K562 (cell line): Measurements from ENCODE around the gene FASN. TPM values are rescaled to one million over a fixed set of nuclear protein-coding genes. Genes with fewer than 3 reads are reported as not detected.

ENCODE experiments used
- ATAC-seq: fragments of 200-7000 bp; cut with Tn5 transposase; 3 replicates; pipeline ENCODE4 v1.9.1; 2020; ENCODE audit warnings: moderate library complexity
- BruUV-seq: library from RNA; stranded (reverse); fragments of 400-500 nt; replicated peaks from 2 replicates; lab custom pipeline; 2021; lab: Mats Ljungman, UMichigan
- CTCF ChIA-PET: fragments of 300-600 bp; formaldehyde crosslinking; extraction: SDS; loops from one replicate; lab custom pipeline; 2021; ENCODE audit warnings: low intra/inter-chr PET ratio; lab: Yijun Ruan, JAX
- POLR2A ChIA-PET: fragments of 300-600, 350-650 bp; sonication (Branson Sonifier 250); formaldehyde crosslinking; extraction: SDS; loops from one replicate; lab custom pipeline; 2021; ENCODE audit warnings: antibody characterized with exemption, inconsistent platforms; lab: Yijun Ruan, JAX
- DNase-seq, 4 experiments: peaks; one replicate each; pipeline versions ENCODE4 v3.0.0 to v3.0.0-alpha.2; 2011 to 2018; ENCODE audit warnings: low spot score in 3 of 4, mixed read lengths in 3 of 4; ENCODE audit errors: extremely low read depth in 1 of 4
- FAIRE-seq: peaks from 2 replicates; lab custom pipeline; 2011; peaks lifted over from hg19 to GRCh38; lab: Jason Lieb, UNC
- H2AFZ ChIP-seq: 2 replicates; pipeline ENCODE4 v1.6.0; 2011; ENCODE audit warnings: low read depth, low read length, control low read depth, inconsistent platforms
- H3K27ac ChIP-seq: fragments of 200-600 bp; 3 replicates; pipeline ENCODE4 v1.8.0; 2011; ENCODE audit warnings: low read depth, mild to moderate bottlenecking, control low read depth, inconsistent platforms, low read length, moderate library complexity, mixed read lengths; ENCODE audit errors: extremely low read depth
- H3K27me3 ChIP-seq, 2 experiments: fragments of 300-600 bp in 1 of 2; 2 replicates in 1 of 2; 3 replicates in 1 of 2; pipeline versions ENCODE4 v1.6.0 to v1.8.0; 2011; ENCODE audit warnings: inconsistent platforms in 2 of 2, low read length in 2 of 2, mild to moderate bottlenecking in 1 of 2, mixed read lengths in 1 of 2, moderate library complexity in 1 of 2; ENCODE audit not compliant: control insufficient read depth in 2 of 2, insufficient read depth in 2 of 2
- H3K36me3 ChIP-seq: fragments of 300-600 bp; 3 replicates; pipeline ENCODE4 v1.8.0; 2011; ENCODE audit warnings: mild to moderate bottlenecking, low read length, inconsistent platforms; ENCODE audit not compliant: control insufficient read depth, insufficient read depth
- H3K4me1 ChIP-seq, 2 experiments: fragments of 200-600 bp in 1 of 2; replicated peaks in 1 of 2; 2 replicates in 1 of 2; 3 replicates in 1 of 2; pipeline versions ENCODE4 v1.5.1 to v1.8.0; 2011; ENCODE audit warnings: inconsistent platforms in 2 of 2, low read length in 2 of 2, mild to moderate bottlenecking in 1 of 2, mixed read lengths in 1 of 2, moderate library complexity in 1 of 2; ENCODE audit not compliant: control insufficient read depth in 2 of 2, insufficient read depth in 2 of 2
- H3K4me2 ChIP-seq: 2 replicates; pipeline ENCODE4 v1.6.1; 2011; ENCODE audit warnings: low read length, control low read depth, inconsistent platforms, mixed read lengths; ENCODE audit not compliant: insufficient read depth
- H3K4me3 ChIP-seq: fragments of 200-600 bp; sonication (generic), shearing (Covaris generic); 2 replicates; pipeline ENCODE4 v1.5.1; 2016; ENCODE audit warnings: control low read depth, inconsistent platforms
- H3K79me2 ChIP-seq: fragments of 200-600 bp; 3 replicates; pipeline ENCODE4 v1.8.0; 2011; ENCODE audit warnings: low read length, inconsistent platforms; ENCODE audit not compliant: control insufficient read depth, insufficient read depth
- H3K9ac ChIP-seq, 2 experiments: 2 replicates each; pipeline versions ENCODE4 v1.6.0 to v1.6.1; 2011; ENCODE audit warnings: low read depth in 2 of 2, low read length in 2 of 2, control low read depth in 1 of 2, inconsistent platforms in 1 of 2, mild to moderate bottlenecking in 1 of 2, mixed read lengths in 1 of 2; ENCODE audit not compliant: insufficient read depth in 1 of 2
- H3K9me1 ChIP-seq: one replicate; pipeline ENCODE4 v1.6.0; 2011; ENCODE audit warnings: inconsistent platforms, mild to moderate bottlenecking, low read length, moderate library complexity; ENCODE audit not compliant: control insufficient read depth, insufficient read depth
- H3K9me3 ChIP-seq: replicated peaks from 2 replicates; pipeline ENCODE4 v1.5.1; 2011; ENCODE audit warnings: low read depth, low read length, inconsistent platforms; ENCODE audit not compliant: control insufficient read depth, insufficient read depth
- H4K20me1 ChIP-seq: replicated peaks from 2 replicates; pipeline ENCODE4 v1.6.1; 2011; ENCODE audit warnings: low read length, inconsistent platforms, mixed read lengths; ENCODE audit not compliant: control insufficient read depth, insufficient read depth
- ATF7 ChIP-seq: fragments of 450-650 bp; IDR thresholded peaks from 2 replicates; pipeline ENCODE4 v1.7.1; 2014; ENCODE audit warnings: mild to moderate bottlenecking, moderate library complexity
- CHCHD3 ChIP-seq: fragments of 250-450 bp; sonication (Bioruptor Pico); IDR thresholded peaks from 2 replicates; pipeline ENCODE4 v2.1.2; 2022; ENCODE audit warnings: mild to moderate bottlenecking
- CHD1 ChIP-seq: fragments of 200-600 bp; sonication (generic); IDR thresholded peaks from one replicate; pipeline ENCODE4 v1.6.1; 2012; ENCODE audit warnings: mild to moderate bottlenecking, moderate library complexity, low read length, inconsistent platforms
- GTF2B ChIP-seq: IDR thresholded peaks from 2 replicates; pipeline ENCODE4 v1.6.1; 2011; ENCODE audit not compliant: insufficient read length; ENCODE audit errors: extremely low read depth
- MED1 ChIP-seq: sonication (generic); formaldehyde crosslinking; IDR thresholded peaks from 2 replicates; pipeline ENCODE4 v1.8.1; 2023; ENCODE audit warnings: missing genetic modification reagents, borderline replicate concordance
- MITF ChIP-seq: IDR thresholded peaks from 2 replicates; pipeline ENCODE4 v1.6.1; 2014; ENCODE audit warnings: antibody characterized with exemption
- SREBF1 ChIP-seq: fragments of 150-350 bp; IDR thresholded peaks from 2 replicates; pipeline ENCODE4 v1.6.1; 2014; ENCODE audit warnings: antibody characterized with exemption, low read depth, low read length, borderline replicate concordance
- TCF15 ChIP-seq: fragments of 250-450 bp; sonication (Bioruptor Pico); IDR thresholded peaks from 2 replicates; pipeline ENCODE4 v1.8.0; 2022; ENCODE audit warnings: moderate library complexity, mild to moderate bottlenecking, inconsistent platforms
- ZNF253 ChIP-seq: fragments of 250-450 bp; sonication (Bioruptor Pico); conservative IDR thresholded peaks from 2 replicates; pipeline ENCODE4 v1.6.1; 2021; ENCODE audit warnings: mild to moderate bottlenecking
- ZNF347 ChIP-seq: fragments of 450-650 bp; formaldehyde crosslinking; IDR thresholded peaks from 2 replicates; pipeline ENCODE4 v1.4.0; 2020; ENCODE audit warnings: low read depth, mild to moderate bottlenecking, moderate library complexity
- WGBS: fragments of 100-300 bp; shearing (Covaris generic); methylation state at CpG from one replicate; pipeline ENCODE4 v1.1.6; 2016; ENCODE audit warnings: low coverage, mixed read lengths; ENCODE audit not compliant: insufficient coverage; ENCODE audit errors: missing lambda C conversion rate; 5-methylcytosine and 5-hydroxymethylcytosine counted together
- in situ Hi-C: fragments of 300-500 bp; cut with MboI; formaldehyde crosslinking; loops from 4 replicates; pipeline ENCODE4 v1.15.0; 2018; ENCODE audit warnings: inconsistent platforms, mixed read lengths
- intact Hi-C: fragments of 100-400 bp; cut with micrococcal nuclease; formaldehyde crosslinking; loops from 2 replicates; pipeline ENCODE4 v1.14.2; 2022
- polyA plus RNA-seq, 8 experiments: library from polyadenylated mRNA; depleted of rRNA in 4 of 8; stranded (reverse) in 5 of 8; unstranded in 3 of 8; fragments of >200 nt; fragmentation: Nextera tagmentation in 2 of 8; fragmentation: Illumina TruSeq in 1 of 8; extraction: Ambion mirVana in 2 of 8; extraction: Trizol in 1 of 8; gene quantifications; 2 replicates each; pipeline versions ENCODE4 v1.2.1 to v1.2.3, GENCODE V29; 2011 to 2014; ENCODE audit warnings: inconsistent platforms in 1 of 8, missing spikeins in 1 of 8
- total RNA-seq, 7 experiments: library from RNA; depleted of rRNA in 6 of 7; stranded (reverse); fragments of >200 nt in 6 of 7; fragmentation: Illumina TruSeq in 2 of 7; extraction: Trizol in 2 of 7; gene quantifications; 2 replicates each; pipeline versions ENCODE4 v1.2.1 to v1.2.3, GENCODE V29; 2011 to 2021; ENCODE audit warnings: low replicate concordance in 1 of 7

Gene FASN
- total and polyA plus RNA-seq, 9 of the 15 experiments (the other 6 are each of a cell fraction or from before 2014, with no cell fraction given): 0.15 to 663 (median 49.9) TPM

GRCh38 chr17:82112181-82112913 lies 14.3 kb upstream of the FASN start:
- in situ Hi-C loops: no loop called here
- BruUV-seq: no TSS peak
- ChIA-PET POLR2A (interaction anchor here (0.6 to 1.9 kb wide), 10 partner anchors 8 to 273 kb away, joined by 3 to 5 read pairs (median 4); partner anchors contain the start of gene FASN), CTCF (no interaction called here)
- Histone ChIP-seq H3K27ac (no peak overlapping the region), H3K9me1 (peaks cover 3% of the 10 kb centered on the region), H3K4me1 (peaks cover 12 to 38% of the 10 kb centered on the region in 2 experiments), H4K20me1 (no peaks in the 10 kb centered on the region), H3K4me2 (no peak overlapping the region), H3K9ac (no peak overlapping the region), H3K9me3 (no peaks in the 10 kb centered on the region), H3K27me3 (no peaks in the 10 kb centered on the region), H3K36me3 (peaks cover 15% of the 10 kb centered on the region; the same call in 2 of the 3 replicates), H2AFZ (no peak overlapping the region), H3K79me2 (no peaks in the 10 kb centered on the region), H3K4me3 (no peak overlapping the region)
- intact Hi-C loops: no loop called here
- ATAC-seq (no peak), DNase-seq (no peak), FAIRE-seq (no peak)
- TF ChIP-seq ATF7 (no peak), MITF (no peak), CHCHD3 (CRISPR knock-in tag) (no peak), SREBF1 (no peak), ZNF347 (CRISPR knock-in tag) (no peak), MED1 (CRISPR knock-in tag) (no peak), GTF2B (no peak), TCF15 (CRISPR knock-in tag) (no peak), ZNF253 (CRISPR knock-in tag) (no peak), CHD1 (no peak)
- WGBS: 86% methylated on average over 18 of the region's 18 CpGs
